Mucosa of gallbladder (tissue), 1 donor: ENCODE measurements around the gene ANKIB1. TPM values are rescaled to one million over a fixed set of nuclear protein-coding genes. Genes with fewer than 3 reads are reported as not detected.

ENCODE experiments used
- DNase-seq: peaks from one replicate; pipeline ENCODE4 v3.0.0-alpha.2; 2020; ENCODE audit warnings: low spot score
- total RNA-seq: library from RNA; stranded (reverse); gene quantifications from one replicate; pipeline ENCODE4 v1.2.1, GENCODE V29; 2021
- donor health status: DM: no; HTN: no; CAD: no.

ANKIB1 gene
- total RNA-seq, 1 donor from 2014 or later = 55.9 TPM

- no peak for DNase-seq
Measured at GRCh38 chr7:92260248-92260781, 14.5 kb downstream of the ANKIB1 start.

DNA sequence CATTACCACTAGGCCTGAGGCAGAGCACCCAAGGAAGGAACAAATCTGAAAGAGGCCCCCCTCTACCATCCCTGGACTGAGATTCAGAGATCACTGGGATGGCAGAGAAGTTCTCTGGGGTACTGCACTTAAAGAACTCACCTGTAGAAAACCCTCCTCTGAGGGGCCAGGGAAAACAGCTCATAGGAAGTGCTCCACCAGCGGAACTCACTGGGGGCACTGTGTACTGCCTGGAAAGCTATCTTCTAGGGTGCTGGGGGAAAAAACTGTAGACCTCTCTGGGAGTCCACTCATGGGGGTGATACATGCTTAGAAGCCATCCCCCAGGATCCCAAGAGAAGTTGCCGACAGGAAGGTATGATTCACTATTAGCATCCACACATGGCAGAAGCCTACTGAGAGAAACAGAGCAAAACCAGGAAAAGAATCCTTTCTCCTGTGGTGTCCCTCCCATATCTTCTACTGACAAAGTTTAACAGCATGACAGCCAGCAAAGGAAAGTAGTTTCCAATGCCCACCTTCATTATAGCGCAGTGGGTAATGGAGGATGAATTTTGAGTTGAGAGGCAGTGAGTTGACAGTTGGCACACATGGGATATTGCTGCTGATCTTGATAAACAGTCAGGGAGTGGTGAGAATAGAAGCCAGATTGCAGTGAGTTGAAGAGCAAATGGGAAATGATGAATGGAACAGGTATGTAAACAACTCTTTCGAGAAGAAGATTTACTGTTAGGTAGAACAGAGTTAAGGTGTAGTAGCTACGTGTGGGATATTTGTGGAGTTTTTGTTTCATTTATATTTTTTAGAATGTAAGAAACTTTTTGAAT lies 20.9 kb downstream of the ANKIB1 start:
- DNase-seq = no peak

DNA sequence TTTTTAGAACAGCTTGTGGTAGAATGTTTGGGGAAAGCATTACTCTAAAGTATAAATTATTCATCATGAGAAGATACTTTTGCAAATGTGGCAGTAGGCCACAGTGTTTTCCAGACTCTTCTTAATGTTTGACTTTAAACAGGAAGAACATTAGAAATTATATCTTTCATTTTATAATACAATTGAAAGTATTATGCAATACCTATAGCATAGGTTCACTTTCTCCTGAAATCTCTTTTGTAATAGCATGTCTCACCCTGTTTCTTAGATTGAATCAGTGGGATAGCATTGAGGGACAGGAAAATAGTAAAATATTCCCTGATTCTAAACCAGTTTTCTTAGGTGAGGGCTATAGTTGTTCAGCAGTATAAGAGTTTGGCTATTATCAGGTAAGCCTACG lies 23.1 kb downstream of the ANKIB1 start:
- no peak for DNase-seq

GRCh38 chr7:92275327-92275726 lies 29.6 kb downstream of the ANKIB1 start:
- no peak for DNase-seq

DNA sequence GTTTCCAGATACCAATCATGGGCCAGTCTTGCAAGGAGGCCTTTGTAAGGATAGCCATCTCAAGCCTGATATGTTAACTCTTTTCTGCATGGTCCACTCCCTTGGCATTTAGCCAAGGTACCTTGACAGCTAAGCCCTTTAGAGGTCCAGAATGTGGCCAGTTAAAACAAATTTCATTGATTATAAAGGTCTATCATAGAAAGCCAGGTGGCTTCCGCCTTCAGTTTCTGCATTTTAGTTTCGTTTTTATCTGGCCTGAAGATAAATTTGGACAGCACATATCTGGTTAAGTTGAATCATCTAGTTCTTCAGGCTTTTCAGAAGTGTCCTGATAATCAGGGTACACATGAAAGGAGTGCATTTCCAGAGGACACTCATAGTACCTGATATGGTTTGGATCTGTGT lies 30.7 kb downstream of the ANKIB1 start:
- no peak for DNase-seq

DNA sequence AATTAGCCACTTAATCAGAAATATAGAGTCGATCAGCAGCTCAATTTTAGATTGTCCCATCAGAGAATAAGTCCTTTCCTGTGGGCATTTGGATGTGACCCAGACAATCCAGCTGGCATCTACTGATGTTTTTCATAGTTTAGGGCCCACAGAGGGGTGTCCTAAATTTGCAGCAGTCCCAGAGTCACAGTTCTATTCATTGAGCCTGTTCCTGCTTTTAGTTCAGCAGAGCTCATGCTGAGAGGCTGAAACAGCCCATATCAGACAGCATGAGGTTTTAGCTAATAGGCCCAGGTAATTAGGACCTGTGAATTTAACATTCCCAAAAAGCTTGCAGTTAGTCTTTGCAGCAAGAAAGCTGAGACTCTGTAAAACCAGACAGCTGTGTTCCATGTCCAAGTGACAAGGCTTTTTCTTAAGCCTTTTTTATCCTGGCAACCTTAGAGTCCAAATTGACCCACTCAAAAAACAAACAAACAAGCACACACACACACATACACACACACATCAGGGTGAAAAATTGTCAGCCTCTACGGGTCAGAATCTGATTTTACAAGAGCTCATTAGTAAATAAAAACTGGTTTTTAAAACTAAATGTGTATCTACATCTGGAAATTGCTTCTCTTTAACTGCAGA lies 33.7 kb downstream of the ANKIB1 start:
- DNase-seq = no peak

DNA sequence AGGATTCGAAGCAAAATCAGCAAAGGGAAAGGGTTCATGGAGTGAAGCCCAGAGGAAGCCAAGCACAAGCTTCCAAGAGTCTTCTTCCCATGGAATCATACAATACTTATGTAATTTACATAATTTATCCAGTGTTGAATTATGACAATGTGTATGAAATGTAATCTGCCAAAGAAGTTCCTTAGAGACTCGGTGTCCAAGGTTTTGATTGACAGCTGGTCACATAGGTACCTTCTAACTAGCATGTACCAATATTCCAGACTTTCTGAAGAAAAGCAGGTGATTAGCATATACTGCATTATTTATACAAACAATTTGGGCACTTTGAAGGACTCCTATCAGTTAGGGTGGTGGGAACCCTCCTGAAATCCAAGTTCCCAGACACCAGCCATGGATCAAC lies 35.3 kb downstream of the ANKIB1 start:
- no peak for DNase-seq

DNA sequence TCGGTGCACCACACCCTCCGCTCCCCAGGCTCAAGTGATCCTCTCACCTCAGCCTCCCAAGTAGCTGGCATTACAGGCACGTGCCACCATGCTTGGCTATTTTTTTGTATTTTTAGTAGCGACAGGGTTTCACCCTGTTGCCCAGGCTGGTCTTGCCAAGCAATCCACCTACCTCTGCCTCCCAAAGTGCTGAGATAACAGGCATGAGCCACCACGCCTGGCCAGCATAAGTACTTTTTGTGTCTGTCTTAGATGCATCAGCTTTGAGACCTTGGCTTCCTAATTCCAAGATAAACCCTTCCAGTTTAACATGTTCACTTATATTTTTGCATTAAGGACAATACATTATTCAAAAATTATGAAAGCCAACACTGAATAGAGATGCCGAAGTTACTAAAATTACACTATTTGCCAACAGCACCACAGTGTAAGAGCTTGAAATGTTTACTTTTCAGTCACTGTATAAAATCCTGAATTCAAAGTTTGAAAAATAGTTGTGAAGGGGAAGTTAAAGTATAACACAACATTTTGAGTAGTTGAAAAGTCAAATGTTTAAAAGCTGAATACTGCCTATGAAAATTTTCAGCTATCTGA lies 36.5 kb downstream of the ANKIB1 start:
- no peak for DNase-seq

DNA sequence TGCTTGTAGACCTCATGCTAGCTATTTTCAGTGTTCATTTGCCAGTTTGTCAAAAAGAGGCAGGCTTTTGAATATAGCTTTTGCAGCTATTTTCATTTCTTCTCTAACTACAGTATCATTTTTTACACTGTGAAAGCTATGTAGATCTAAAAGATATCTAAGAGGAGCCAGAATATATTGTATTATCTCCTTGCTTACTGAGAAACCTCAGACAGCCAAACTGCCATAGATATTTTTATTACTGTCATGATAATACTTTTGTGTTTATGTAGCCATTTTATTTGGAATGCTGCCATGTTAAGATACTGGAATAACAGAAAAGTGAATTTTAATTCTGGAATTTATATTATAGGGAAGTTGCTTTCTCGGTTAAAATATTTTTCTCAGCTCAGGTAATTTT lies 37.2 kb downstream of the ANKIB1 start:
- no peak for DNase-seq

DNA sequence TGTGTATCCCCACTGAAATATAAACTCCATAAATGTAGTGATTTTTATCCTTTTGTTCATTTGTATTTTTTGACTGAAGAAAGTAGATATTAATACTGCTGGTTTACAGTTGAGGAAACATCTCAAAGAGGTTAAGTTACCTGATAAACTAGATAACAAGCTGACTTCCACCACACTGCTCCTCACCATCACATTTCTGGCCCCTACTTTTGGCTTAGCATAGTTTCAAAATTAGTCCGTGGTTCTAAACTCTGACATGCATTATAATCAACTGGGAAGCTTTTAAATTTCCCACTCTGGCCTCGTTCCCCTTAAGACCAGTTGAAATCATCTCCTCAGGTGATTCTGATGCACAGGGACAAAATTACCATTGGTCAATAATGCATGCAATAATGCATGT lies 43.5 kb downstream of the ANKIB1 start:
- DNase-seq = no peak

GRCh38 chr7:92292981-92293380 lies 47.2 kb downstream of the ANKIB1 start:
- no peak for DNase-seq

DNA sequence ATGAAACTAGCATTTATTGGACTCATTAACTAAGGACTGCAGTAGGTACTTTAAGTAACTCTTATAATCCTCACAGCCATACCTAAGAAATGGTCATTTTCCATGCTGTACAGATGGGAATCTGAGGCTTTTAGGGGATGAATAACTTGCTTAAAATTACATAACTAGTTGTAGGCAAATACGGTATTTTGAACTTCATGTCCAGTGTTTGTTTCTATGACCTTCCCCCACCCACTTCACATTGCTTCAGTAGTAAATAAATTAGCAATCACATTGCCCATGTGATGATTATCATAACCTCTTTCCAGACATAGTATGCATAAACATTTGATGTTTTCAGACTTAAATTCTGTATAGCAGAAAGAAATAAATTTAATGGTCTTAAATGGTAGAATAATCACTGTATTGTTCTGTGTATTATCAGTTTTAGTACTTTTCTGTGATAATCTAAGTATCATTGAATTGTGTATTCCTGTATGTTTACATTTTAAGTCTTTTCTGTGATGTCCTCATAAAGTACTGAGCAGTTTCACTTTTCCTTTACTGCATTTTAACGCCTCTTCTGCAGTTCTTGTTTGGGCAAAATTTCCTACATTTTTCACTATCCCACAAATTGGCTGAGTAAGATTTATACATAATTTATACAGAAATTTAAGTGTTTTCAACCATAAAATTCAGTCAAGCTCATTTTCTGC lies 48.3 kb downstream of the ANKIB1 start:
- no peak for DNase-seq

GRCh38 chr7:92295391-92295790 lies 49.6 kb downstream of the ANKIB1 start:
- DNase-seq = no peak

DNA sequence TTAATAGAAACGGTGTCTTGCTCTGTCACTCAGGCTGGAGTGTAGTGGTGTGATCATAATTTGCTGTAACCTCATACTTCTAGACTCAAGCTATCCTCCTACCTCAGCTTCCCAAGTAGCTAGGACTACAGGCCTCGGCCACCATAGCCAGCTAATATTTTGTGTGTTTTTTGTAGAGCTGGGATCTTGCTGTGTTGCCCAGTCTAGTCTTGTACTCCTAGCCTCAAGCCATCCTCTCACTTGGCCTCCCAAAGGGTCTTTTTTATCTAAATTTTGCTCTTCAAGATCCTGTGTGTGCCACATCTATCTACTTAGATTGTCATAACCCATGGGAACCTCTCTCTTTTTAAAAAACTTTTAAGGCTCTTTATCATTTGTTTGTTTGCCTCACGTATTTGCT lies 50.5 kb downstream of the ANKIB1 start:
- DNase-seq = no peak

- DNase-seq = no peak
Measured at GRCh38 chr7:92296880-92297445, 51.2 kb downstream of the ANKIB1 start.

- no peak for DNase-seq
Measured at GRCh38 chr7:92297736-92298135, 52.0 kb downstream of the ANKIB1 start.

DNA sequence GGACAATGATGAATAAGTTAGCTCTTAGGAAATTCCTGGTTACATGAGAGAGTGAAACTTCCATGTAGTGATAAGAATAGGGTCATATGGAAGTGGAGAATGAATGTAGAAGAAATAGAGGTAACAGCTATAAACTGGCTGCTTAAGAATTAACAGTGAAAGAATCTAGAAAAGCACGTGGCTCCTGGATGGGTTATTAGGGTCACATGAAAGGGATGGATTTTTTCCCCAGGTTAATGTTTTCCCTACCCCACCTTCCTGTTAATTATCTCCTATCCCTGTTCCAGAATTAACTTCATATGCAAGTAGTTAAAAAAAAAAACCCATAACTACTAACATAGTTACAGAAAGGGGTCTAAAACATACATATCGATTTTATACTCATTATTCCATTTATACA lies 58.0 kb downstream of the ANKIB1 start:
- no peak for DNase-seq

DNA sequence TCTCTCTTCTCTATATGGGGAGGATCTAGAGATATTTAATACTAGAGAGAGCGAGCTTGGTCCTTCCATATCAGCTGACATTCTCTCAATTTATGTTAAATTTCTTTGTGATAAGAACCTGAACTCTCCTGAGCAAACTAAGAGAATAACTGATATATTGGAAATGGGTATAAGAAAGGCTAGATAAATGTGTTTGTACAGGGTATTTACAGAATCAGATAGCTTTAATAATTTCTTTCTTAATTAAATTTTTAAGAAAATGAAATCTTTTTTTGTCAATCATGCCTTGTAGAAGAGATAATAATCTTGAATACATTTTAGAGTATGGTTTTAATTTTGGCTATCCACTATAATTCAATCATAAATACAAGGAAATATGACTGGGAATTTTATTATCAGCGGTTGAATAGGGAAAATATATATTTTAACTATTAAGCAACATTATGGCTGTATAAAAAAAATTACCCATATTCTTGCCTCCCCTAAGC lies 58.7 kb downstream of the ANKIB1 start:
- no peak for DNase-seq

GRCh38 chr7:92306153-92306552 lies 60.4 kb downstream of the ANKIB1 start:
- no peak for DNase-seq

DNA sequence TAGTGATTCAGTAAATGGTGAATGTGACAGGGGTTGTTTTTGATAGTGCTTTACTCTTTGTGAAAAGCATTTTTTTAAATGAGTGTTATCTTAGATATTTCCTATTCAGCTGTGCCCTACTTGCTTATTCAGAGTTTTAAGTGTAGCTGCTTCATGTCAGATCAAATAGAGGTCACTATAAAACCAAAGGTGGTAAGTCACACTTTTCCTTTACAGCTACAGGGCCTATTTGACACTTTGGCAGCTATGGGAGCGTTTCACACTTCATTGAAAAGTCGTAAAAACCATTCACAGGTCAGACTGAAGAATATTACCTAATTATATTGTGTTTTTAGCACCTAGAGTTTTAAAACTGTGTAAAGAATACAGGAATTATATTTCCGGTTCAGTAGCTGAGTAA lies 67.3 kb downstream of the ANKIB1 start:
- DNase-seq = no peak

DNA sequence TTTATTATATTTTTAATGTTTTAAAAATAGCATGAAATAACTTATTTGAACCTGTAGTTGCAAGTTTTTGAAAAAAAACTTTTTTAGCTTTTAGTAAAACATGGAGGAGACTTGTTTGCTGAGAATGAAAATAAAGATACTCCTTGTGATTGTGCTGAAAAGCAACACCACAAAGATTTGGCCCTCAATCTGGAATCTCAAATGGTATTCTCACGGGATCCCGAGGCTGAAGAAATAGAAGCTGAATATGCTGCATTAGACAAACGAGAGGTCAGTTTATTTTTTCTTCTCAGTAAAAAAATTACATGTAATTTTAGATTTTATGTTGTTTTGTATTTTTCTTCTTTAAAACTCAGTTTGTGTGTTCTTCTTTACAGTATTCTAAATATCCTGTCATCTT lies 73.5 kb downstream of the ANKIB1 start:
- DNase-seq = no peak

- no peak for DNase-seq
Measured at GRCh38 chr7:92325173-92325572, 79.4 kb downstream of the ANKIB1 start.
